Measurements from ENCODE around the gene RNF38. TPM values are rescaled to one million over a fixed set of nuclear protein-coding genes. Genes with fewer than 3 reads are reported as not detected.

RNF38 gene
- total and polyA plus RNA-seq, 4 donors, result 7.6 to 41.0 (median 25.6) TPM

GRCh38 chr9:36320466-36320865 is 79.6 kb downstream of the RNF38 start:
- Histone ChIP-seq H3K4me1 (ENCODE audit: control insufficient read depth in 5 of 5, insufficient read depth in 5 of 5, low read length in 5 of 5) (peaks cover 0 to 21% (median 4%) of the 10 kb centered on the region in 5 donors), H3K27me3 (ENCODE audit: control insufficient read depth in 3 of 3, insufficient read depth in 3 of 3, low read length in 2 of 3) (no peaks in the 10 kb centered on the region), H3K36me3 (ENCODE audit: control insufficient read depth in 4 of 4, insufficient read depth in 4 of 4, low read length in 4 of 4) (no peaks in the 10 kb centered on the region), H3K4me3 (no peak overlapping the region), H3K27ac (ENCODE audit: low read depth in 1 of 2, low read length in 1 of 2) (peak overlapping the region in 1 of 2 donors; percentile 69), H3K9me3 (ENCODE audit: control insufficient read depth in 4 of 4, insufficient read depth in 3 of 4, low read length in 3 of 4) (no peaks in the 10 kb centered on the region), H3K9ac (ENCODE audit: insufficient read depth in 1 of 2, low read length in 2 of 2) (peak overlapping the region; percentile 8 to 36)
- DNase-seq, result no peak
- no peak for ATAC-seq (ENCODE audit: insufficient read depth, low FRiP score)
- no peak for TF ChIP-seq CTCF (IDR thresholded peaks at IDR 0.05; ENCODE audit: control extremely low read depth, extremely low read depth)
- WGBS, 2 donors, result 83 to 90% methylated on average over 5 of the region's 5 CpGs

GRCh38 chr9:36319806-36320205 is 80.3 kb downstream of the RNF38 start:
- Histone ChIP-seq H3K9me3 (ENCODE audit: control insufficient read depth in 4 of 4, insufficient read depth in 3 of 4, low read length in 3 of 4) (no peaks in the 10 kb centered on the region), H3K4me3 (no peak overlapping the region), H3K27ac (ENCODE audit: low read depth in 1 of 2, low read length in 1 of 2) (no peak overlapping the region), H3K9ac (ENCODE audit: insufficient read depth in 1 of 2, low read length in 2 of 2) (peak overlapping the region in 1 of 2 donors; percentile 36), H3K36me3 (ENCODE audit: control insufficient read depth in 4 of 4, insufficient read depth in 4 of 4, low read length in 4 of 4) (no peaks in the 10 kb centered on the region), H3K4me1 (ENCODE audit: control insufficient read depth in 5 of 5, insufficient read depth in 5 of 5, low read length in 5 of 5) (peaks cover 0 to 21% (median 4%) of the 10 kb centered on the region in 5 donors), H3K27me3 (ENCODE audit: control insufficient read depth in 3 of 3, insufficient read depth in 3 of 3, low read length in 2 of 3) (no peaks in the 10 kb centered on the region)
- TF ChIP-seq CTCF (IDR thresholded peaks at IDR 0.05; ENCODE audit: control extremely low read depth, extremely low read depth), result no peak
- DNase-seq (peak; percentile 58 to 80 (median 62)), ATAC-seq (ENCODE audit: insufficient read depth, low FRiP score) (no peak)
- WGBS, 2 donors, result 62 to 83% methylated on average over 6 of the region's 6 CpGs

- Histone ChIP-seq H3K4me3 (no peak overlapping the region), H3K36me3 (ENCODE audit: control insufficient read depth in 4 of 4, insufficient read depth in 4 of 4, low read length in 4 of 4) (no peaks in the 10 kb centered on the region), H3K27me3 (ENCODE audit: control insufficient read depth in 3 of 3, insufficient read depth in 3 of 3, low read length in 2 of 3) (no peaks in the 10 kb centered on the region), H3K9ac (ENCODE audit: insufficient read depth in 1 of 2, low read length in 2 of 2) (no peak overlapping the region), H3K9me3 (ENCODE audit: control insufficient read depth in 4 of 4, insufficient read depth in 3 of 4, low read length in 3 of 4) (no peaks in the 10 kb centered on the region), H3K4me1 (ENCODE audit: control insufficient read depth in 5 of 5, insufficient read depth in 5 of 5, low read length in 5 of 5) (peaks cover 0 to 21% (median 4%) of the 10 kb centered on the region in 5 donors), H3K27ac (ENCODE audit: low read depth in 1 of 2, low read length in 1 of 2) (peak overlapping the region in 1 of 2 donors; percentile 61)
- DNase-seq (no peak), ATAC-seq (ENCODE audit: insufficient read depth, low FRiP score) (no peak)
- WGBS, 2 donors, result 81 to 90% methylated on average over 7 of the region's 7 CpGs
- no peak for TF ChIP-seq CTCF (IDR thresholded peaks at IDR 0.05; ENCODE audit: control extremely low read depth, extremely low read depth)
Observed at GRCh38 chr9:36319183-36319582, 80.9 kb downstream of the RNF38 start.

GRCh38 chr9:36318212-36318802 is 81.8 kb downstream of the RNF38 start:
- Histone ChIP-seq H3K9me3 (ENCODE audit: control insufficient read depth in 4 of 4, insufficient read depth in 3 of 4, low read length in 3 of 4) (no peaks in the 10 kb centered on the region), H3K9ac (ENCODE audit: insufficient read depth in 1 of 2, low read length in 2 of 2) (no peak overlapping the region), H3K27ac (ENCODE audit: low read depth in 1 of 2, low read length in 1 of 2) (no peak overlapping the region), H3K4me1 (ENCODE audit: control insufficient read depth in 5 of 5, insufficient read depth in 5 of 5, low read length in 5 of 5) (peaks cover 0 to 21% (median 4%) of the 10 kb centered on the region in 5 donors), H3K27me3 (ENCODE audit: control insufficient read depth in 3 of 3, insufficient read depth in 3 of 3, low read length in 2 of 3) (no peaks in the 10 kb centered on the region), H3K4me3 (no peak overlapping the region), H3K36me3 (ENCODE audit: control insufficient read depth in 4 of 4, insufficient read depth in 4 of 4, low read length in 4 of 4) (no peaks in the 10 kb centered on the region)
- no peak for TF ChIP-seq CTCF (IDR thresholded peaks at IDR 0.05; ENCODE audit: control extremely low read depth, extremely low read depth)
- WGBS, 2 donors, result 73 to 84% methylated on average over 14 of the region's 14 CpGs
- DNase-seq (no peak), ATAC-seq (ENCODE audit: insufficient read depth, low FRiP score) (no peak)

All from lung (tissue), 12 donors.